GM23338 (cell line): Measurements from ENCODE around the gene ALS2. TPM values are rescaled to one million over a fixed set of nuclear protein-coding genes. Genes with fewer than 3 reads are reported as not detected.

Experiments
- ATAC-seq: fragments of 200-7000 bp; cut with Tn5 transposase; 3 replicates; pipeline ENCODE4 v1.9.1; 2020
- DNase-seq: peaks from one replicate; pipeline ENCODE4 v3.0.0-alpha.2; 2015; ENCODE audit warnings: low spot score
- H2AFZ ChIP-seq: fragments of 200-600 bp; sonication (generic); 2 replicates; pipeline ENCODE4 v1.8.0; 2016; ENCODE audit warnings: antibody characterized with exemption, mild to moderate bottlenecking, moderate library complexity
- H3F3A ChIP-seq: fragments of 200-600 bp; sonication (generic); replicated peaks from 2 replicates; pipeline ENCODE4 v1.8.0; 2017; ENCODE audit warnings: antibody characterized with exemption, mixed run types, low read depth
- H3K27ac ChIP-seq: fragments of 200-600 bp; sonication (generic); 2 replicates; pipeline ENCODE4 v1.6.1; 2016; ENCODE audit warnings: low read depth
- H3K27me3 ChIP-seq: fragments of 200-600 bp; sonication (generic); 2 replicates; pipeline ENCODE4 v1.8.0; 2016; ENCODE audit warnings: mild to moderate bottlenecking, mixed run types, moderate library complexity; ENCODE audit not compliant: insufficient read depth
- H3K36me3 ChIP-seq: fragments of 200-600 bp; sonication (generic); 2 replicates; pipeline ENCODE4 v1.8.0; 2016; ENCODE audit warnings: mild to moderate bottlenecking; ENCODE audit not compliant: insufficient read depth
- H3K4me1 ChIP-seq: fragments of 200-600 bp; sonication (generic); 2 replicates; pipeline ENCODE4 v1.8.0; 2016; ENCODE audit warnings: mild to moderate bottlenecking, moderate library complexity; ENCODE audit not compliant: insufficient read depth
- H3K4me2 ChIP-seq: fragments of 200-600 bp; sonication (generic); 2 replicates; pipeline ENCODE4 v1.7.1; 2017; ENCODE audit warnings: mixed run types
- H3K4me3 ChIP-seq: fragments of 200-600 bp; sonication (generic); 2 replicates; pipeline ENCODE4 v1.6.1; 2016; ENCODE audit warnings: mixed run types
- H3K79me2 ChIP-seq: fragments of 200-600 bp; sonication (generic); replicated peaks from 2 replicates; pipeline ENCODE4 v1.8.0; 2017; ENCODE audit warnings: mild to moderate bottlenecking; ENCODE audit not compliant: insufficient read depth
- H3K9me2 ChIP-seq: fragments of 200-600 bp; sonication (generic); 2 replicates; pipeline ENCODE4 v1.8.0; 2017; ENCODE audit not compliant: insufficient read depth
- H4K20me1 ChIP-seq: fragments of 200-600 bp; sonication (generic); replicated peaks from 2 replicates; pipeline ENCODE4 v1.8.0; 2017; ENCODE audit warnings: mild to moderate bottlenecking; ENCODE audit not compliant: insufficient read depth
- H3K27ac Mint-ChIP-seq: 2 replicates; pipeline ENCODE4 v1.8.0; 2020; ENCODE audit warnings: inconsistent platforms, mild to moderate bottlenecking, moderate library complexity, mixed read lengths
- H3K27me3 Mint-ChIP-seq: 3 replicates; pipeline ENCODE4 v1.8.0; 2022; ENCODE audit warnings: low read depth, mild to moderate bottlenecking, moderate library complexity, mixed read lengths, inconsistent platforms; ENCODE audit not compliant: insufficient read depth, poor library complexity
- H3K36me3 Mint-ChIP-seq: 3 replicates; pipeline ENCODE4 v1.8.0; 2021; ENCODE audit warnings: low read depth, mild to moderate bottlenecking, inconsistent platforms, moderate library complexity, mixed read lengths
- H3K4me1 Mint-ChIP-seq: 3 replicates; pipeline ENCODE4 v1.8.0; 2020; ENCODE audit warnings: mild to moderate bottlenecking, inconsistent platforms, mixed read lengths
- H3K4me3 Mint-ChIP-seq: 3 replicates; pipeline ENCODE4 v1.8.0; 2021; ENCODE audit warnings: moderate library complexity, mild to moderate bottlenecking, inconsistent platforms, mixed read lengths
- H3K9me3 Mint-ChIP-seq: 3 replicates; pipeline ENCODE4 v1.8.0; 2020; ENCODE audit warnings: moderate library complexity, mild to moderate bottlenecking, inconsistent platforms, mixed read lengths
- ETS1 ChIP-seq: IDR thresholded peaks from 2 replicates; pipeline ENCODE4 v1.6.1; 2016; ENCODE audit warnings: antibody characterized with exemption
- EZH2phosphoT487 ChIP-seq: fragments of 200-600 bp; sonication (generic); IDR thresholded peaks from one replicate; pipeline ENCODE4 v1.8.1; 2018; ENCODE audit warnings: antibody characterized with exemption; ENCODE audit not compliant: unreplicated experiment
- JUNB ChIP-seq: IDR thresholded peaks from one replicate; pipeline ENCODE4 v1.6.1; 2016; ENCODE audit warnings: antibody characterized with exemption; ENCODE audit not compliant: unreplicated experiment
- NANOG ChIP-seq: IDR thresholded peaks from 2 replicates; pipeline ENCODE4 v1.6.1; 2016; ENCODE audit warnings: antibody characterized with exemption, borderline replicate concordance
- POLR2AphosphoS5 ChIP-seq: IDR thresholded peaks from 2 replicates; pipeline ENCODE4 v1.6.1; 2016; ENCODE audit warnings: antibody characterized with exemption, low read depth
- STAT1 ChIP-seq: IDR thresholded peaks from one replicate; pipeline ENCODE4 v1.6.1; 2016; ENCODE audit warnings: antibody characterized with exemption; ENCODE audit not compliant: unreplicated experiment
- ZNF331 ChIP-seq: fragments of 250-450 bp; sonication (Bioruptor Pico); IDR thresholded peaks from 2 replicates; pipeline ENCODE4 v1.5.0; 2020; ENCODE audit warnings: low read depth, mild to moderate bottlenecking, moderate library complexity
- ZNF462 ChIP-seq: fragments of 250-450 bp; sonication (Bioruptor Pico); IDR thresholded peaks from 2 replicates; pipeline ENCODE4 v1.5.0; 2020; ENCODE audit warnings: mild to moderate bottlenecking, moderate library complexity
- polyA plus RNA-seq: library from polyadenylated mRNA; unstranded; fragments of >200 nt; fragmentation: Nextera tagmentation; extraction: Ambion mirVana; gene quantifications from 2 replicates; pipeline ENCODE4 v1.2.1, GENCODE V29; 2016
- total RNA-seq: library from RNA; depleted of rRNA; stranded (reverse); fragments of >200 nt; shearing (Covaris generic); gene quantifications from 2 replicates; pipeline ENCODE4 v1.2.3, GENCODE V29; 2014
- TF ChIP-seq, protein P1 (sequence below): IDR thresholded peaks from one replicate; pipeline ENCODE4 v1.6.1; 2018; ENCODE audit warnings: antibody characterized with exemption; ENCODE audit not compliant: unreplicated experiment

Gene ALS2
- total and polyA plus RNA-seq, 2 experiments from 2014 or later: 9.6 to 43.3 TPM

DNA sequence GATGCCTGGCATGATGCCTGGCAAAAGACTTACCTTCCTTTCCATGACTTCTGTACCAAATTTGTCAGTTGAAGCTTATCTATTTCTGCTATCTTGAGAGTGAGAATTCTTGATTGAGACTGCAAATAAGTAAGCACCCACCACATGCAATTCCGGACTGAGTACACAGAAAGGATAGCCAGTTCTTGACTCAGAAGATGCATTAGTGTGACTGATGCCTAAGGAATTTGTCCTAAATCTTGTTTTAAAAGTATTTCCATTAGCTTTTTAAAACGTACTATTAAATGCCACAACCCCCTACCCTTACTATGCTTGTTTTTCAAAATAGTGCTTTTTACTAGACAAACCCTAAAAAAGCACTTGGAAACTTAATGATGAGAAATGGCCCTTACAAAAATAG lies 82.8 kb downstream of the ALS2 start:
- Histone ChIP-seq H3F3A (no peaks in the 10 kb centered on the region), H3K36me3 (no peaks in the 10 kb centered on the region), H3K9me2 (peaks cover 6% of the 10 kb centered on the region; the same call in 1 of the 2 replicates), H3K4me2 (no peak overlapping the region), H3K27ac (0 out of 2 replicates have a peak overlapping the region, but pooled peaks have one; percentile 8), H3K27me3 (no peaks in the 10 kb centered on the region), H2AFZ (no peak overlapping the region), H3K4me1 (peaks cover 48% of the 10 kb centered on the region), H3K79me2 (no peaks in the 10 kb centered on the region), H4K20me1 (no peaks in the 10 kb centered on the region), H3K4me3 (no peak overlapping the region)
- no peak for TF ChIP-seq JUNB
- H3K4me1 Mint-ChIP-seq: peaks cover 57% of the 10 kb centered on the region
- H3K36me3 Mint-ChIP-seq: peaks cover 4% of the 10 kb centered on the region; the same call in 2 of the 3 replicates
- ATAC-seq (no peak), DNase-seq (no peak)
- no peak overlapping the region for H3K27ac Mint-ChIP-seq
- H3K9me3 Mint-ChIP-seq: no peaks in the 10 kb centered on the region
- no peaks in the 10 kb centered on the region for H3K27me3 Mint-ChIP-seq
- H3K4me3 Mint-ChIP-seq: no peak overlapping the region

DNA sequence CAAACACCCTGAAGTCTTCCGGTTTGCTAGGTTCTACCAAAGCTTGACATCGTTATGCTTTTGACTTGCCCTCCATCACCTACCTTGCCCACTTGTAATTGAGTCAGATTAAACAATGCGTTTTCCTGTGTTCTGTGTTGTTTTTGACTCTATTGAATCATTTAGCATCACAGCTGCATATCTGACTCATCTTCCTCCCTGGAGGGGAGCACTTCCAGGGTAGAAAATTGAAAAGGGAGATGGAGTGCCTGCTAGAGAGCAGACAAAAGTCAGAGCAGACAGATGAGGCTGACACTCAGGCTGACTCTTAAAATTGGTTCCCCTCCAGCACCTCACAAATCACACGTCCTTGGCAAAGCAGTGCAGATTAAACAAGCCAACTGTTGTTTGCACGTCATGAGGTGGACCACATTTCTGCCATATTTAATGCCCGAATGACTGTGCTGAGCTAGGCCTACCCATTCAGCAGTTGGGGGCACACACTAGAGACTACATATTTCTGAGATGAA lies 84.5 kb downstream of the ALS2 start:
- Mint-ChIP-seq H3K27me3 (no peaks in the 10 kb centered on the region), H3K9me3 (no peaks in the 10 kb centered on the region), H3K4me1 (peaks cover 48% of the 10 kb centered on the region), H3K36me3 (peaks cover 4% of the 10 kb centered on the region; the same call in 2 of the 3 replicates), H3K27ac (no peak overlapping the region), H3K4me3 (no peak overlapping the region)
- Histone ChIP-seq H3K27ac (no peak overlapping the region), H3K36me3 (no peaks in the 10 kb centered on the region), H3K4me1 (peaks cover 42% of the 10 kb centered on the region), H3K79me2 (no peaks in the 10 kb centered on the region), H3K9me2 (peaks cover 6% of the 10 kb centered on the region; the same call in 1 of the 2 replicates), H2AFZ (no peak overlapping the region), H4K20me1 (no peaks in the 10 kb centered on the region), H3K4me3 (no peak overlapping the region), H3K4me2 (no peak overlapping the region), H3F3A (no peaks in the 10 kb centered on the region), H3K27me3 (no peaks in the 10 kb centered on the region)
- DNase-seq (no peak), ATAC-seq (no peak)
- TF ChIP-seq NANOG: no peak
- no peak for TF ChIP-seq ETS1
- no peak for TF ChIP-seq ZNF331
- TF ChIP-seq, protein P1, sequence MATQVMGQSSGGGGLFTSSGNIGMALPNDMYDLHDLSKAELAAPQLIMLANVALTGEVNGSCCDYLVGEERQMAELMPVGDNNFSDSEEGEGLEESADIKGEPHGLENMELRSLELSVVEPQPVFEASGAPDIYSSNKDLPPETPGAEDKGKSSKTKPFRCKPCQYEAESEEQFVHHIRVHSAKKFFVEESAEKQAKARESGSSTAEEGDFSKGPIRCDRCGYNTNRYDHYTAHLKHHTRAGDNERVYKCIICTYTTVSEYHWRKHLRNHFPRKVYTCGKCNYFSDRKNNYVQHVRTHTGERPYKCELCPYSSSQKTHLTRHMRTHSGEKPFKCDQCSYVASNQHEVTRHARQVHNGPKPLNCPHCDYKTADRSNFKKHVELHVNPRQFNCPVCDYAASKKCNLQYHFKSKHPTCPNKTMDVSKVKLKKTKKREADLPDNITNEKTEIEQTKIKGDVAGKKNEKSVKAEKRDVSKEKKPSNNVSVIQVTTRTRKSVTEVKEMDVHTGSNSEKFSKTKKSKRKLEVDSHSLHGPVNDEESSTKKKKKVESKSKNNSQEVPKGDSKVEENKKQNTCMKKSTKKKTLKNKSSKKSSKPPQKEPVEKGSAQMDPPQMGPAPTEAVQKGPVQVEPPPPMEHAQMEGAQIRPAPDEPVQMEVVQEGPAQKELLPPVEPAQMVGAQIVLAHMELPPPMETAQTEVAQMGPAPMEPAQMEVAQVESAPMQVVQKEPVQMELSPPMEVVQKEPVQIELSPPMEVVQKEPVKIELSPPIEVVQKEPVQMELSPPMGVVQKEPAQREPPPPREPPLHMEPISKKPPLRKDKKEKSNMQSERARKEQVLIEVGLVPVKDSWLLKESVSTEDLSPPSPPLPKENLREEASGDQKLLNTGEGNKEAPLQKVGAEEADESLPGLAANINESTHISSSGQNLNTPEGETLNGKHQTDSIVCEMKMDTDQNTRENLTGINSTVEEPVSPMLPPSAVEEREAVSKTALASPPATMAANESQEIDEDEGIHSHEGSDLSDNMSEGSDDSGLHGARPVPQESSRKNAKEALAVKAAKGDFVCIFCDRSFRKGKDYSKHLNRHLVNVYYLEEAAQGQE: no peak
- no peak for TF ChIP-seq STAT1
- TF ChIP-seq ZNF462 (CRISPR knock-in tag): no peak
- TF ChIP-seq JUNB: no peak
- no peak for TF ChIP-seq POLR2AphosphoS5
- no peak for TF ChIP-seq EZH2phosphoT487
